HG02884 (cell line): Measurements from ENCODE around the gene LHX6.
A peak's percentile ranks its signal among the peaks of the same experiment; 100 is the strongest.

Experiments
- ATAC-seq: cut with Tn5 transposase; IDR thresholded peaks from one replicate; pipeline ENCODE4 v1.9.1; 2021; ENCODE audit warnings: mild to moderate bottlenecking, moderate library complexity; ENCODE audit not compliant: unreplicated experiment

LHX6 gene

GRCh38 chr9:122192914-122193525 is 35.7 kb downstream of the LHX6 start:
- no peak for ATAC-seq

- ATAC-seq, result no peak
Observed at GRCh38 chr9:122192261-122192875, 36.4 kb downstream of the LHX6 start.

- ATAC-seq, result no peak
Observed at GRCh38 chr9:122191584-122191983, 37.2 kb downstream of the LHX6 start.

- ATAC-seq, result no peak
Observed at GRCh38 chr9:122190597-122191381, 38.0 kb downstream of the LHX6 start.

- ATAC-seq, result no peak
Observed at GRCh38 chr9:122188369-122188768, 40.4 kb downstream of the LHX6 start.

- no peak for ATAC-seq
Observed at GRCh38 chr9:122186777-122187470, 41.8 kb downstream of the LHX6 start.

- ATAC-seq, result no peak
Observed at GRCh38 chr9:122186301-122186700, 42.5 kb downstream of the LHX6 start.

- ATAC-seq, result no peak
Observed at GRCh38 chr9:122184551-122184950, 44.2 kb downstream of the LHX6 start.

- ATAC-seq, result no peak
Observed at GRCh38 chr9:122183501-122183900, 45.3 kb downstream of the LHX6 start.

GRCh38 chr9:122180633-122181032 is 48.1 kb downstream of the LHX6 start:
- ATAC-seq, result no peak

GRCh38 chr9:122179690-122180074 is 49.1 kb downstream of the LHX6 start:
- no peak for ATAC-seq

GRCh38 chr9:122179054-122179689 is 49.6 kb downstream of the LHX6 start:
- ATAC-seq, result no peak

- no peak for ATAC-seq
Observed at GRCh38 chr9:122176916-122177315, 51.8 kb downstream of the LHX6 start.

- no peak for ATAC-seq
Observed at GRCh38 chr9:122173670-122174069, 55.1 kb downstream of the LHX6 start.

GRCh38 chr9:122172131-122172530 is 56.6 kb downstream of the LHX6 start:
- no peak for ATAC-seq

GRCh38 chr9:122168356-122168755 is 60.4 kb downstream of the LHX6 start:
- ATAC-seq, result no peak

- ATAC-seq, result no peak
Observed at GRCh38 chr9:122164286-122164685, 64.5 kb downstream of the LHX6 start.

GRCh38 chr9:122162415-122162814 is 66.3 kb downstream of the LHX6 start:
- ATAC-seq, result no peak

GRCh38 chr9:122159925-122160246 is 68.9 kb downstream of the LHX6 start:
- no peak for ATAC-seq

- peak; percentile 95 for ATAC-seq
Observed at GRCh38 chr9:122159026-122159924, 69.5 kb downstream of the LHX6 start, which contains the start of the genes MORN5 and NDUFA8. Gene MORN5 (plus strand): TSS chr9:122159908. CDS start chr9:122159973, 65 bp downstream. Gene NDUFA8 (minus strand): TSS chr9:122159779. CDS start chr9:122159677, 102 bp downstream.
